ENCODE results near the gene PGLYRP3.
"Not testable (repeated sequence)": the region's sequence is repeated elsewhere in the genome, so short reads cannot be mapped to it uniquely, and the experiment has no call there.

PGLYRP3 gene

DNA sequence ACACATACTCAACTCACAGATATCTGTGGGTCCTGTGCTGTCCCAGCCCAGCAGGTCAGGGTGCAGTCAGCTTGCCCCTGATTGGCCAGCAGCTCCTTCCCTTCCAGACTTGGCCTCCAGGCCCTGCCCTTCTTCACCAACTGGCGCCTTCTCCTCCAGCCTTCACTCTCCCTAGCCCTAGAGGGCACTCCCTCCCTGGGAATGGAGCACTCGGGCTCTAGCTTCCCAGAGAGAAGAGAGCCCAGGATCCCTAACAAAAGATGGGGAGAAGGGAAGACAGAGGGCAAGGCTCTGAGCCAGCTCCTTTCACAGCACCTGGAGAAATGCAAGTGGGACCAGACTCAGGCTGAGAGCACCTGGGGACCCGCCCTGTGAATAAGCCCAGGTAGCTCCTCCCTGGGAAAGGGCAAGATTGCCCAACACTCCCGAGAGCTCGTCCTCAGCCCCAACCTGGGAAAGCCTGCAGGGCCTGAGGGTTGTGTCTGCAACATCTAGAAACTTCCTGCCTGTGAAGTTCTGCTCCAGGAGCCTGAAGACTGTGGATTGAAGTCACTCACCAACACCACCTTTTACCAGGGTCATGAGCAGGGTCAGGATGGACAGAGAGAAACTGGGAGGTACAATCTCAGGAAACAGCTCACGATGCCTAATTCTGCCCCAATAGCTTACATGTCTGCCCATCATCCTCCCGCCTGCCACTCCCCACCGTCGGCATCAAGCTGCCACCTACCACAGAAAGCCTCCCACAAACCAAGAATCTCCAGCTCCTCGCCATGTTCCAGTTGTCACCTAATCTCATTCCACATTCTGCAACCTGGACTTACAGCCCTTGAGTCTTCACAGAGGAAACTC is 36.0 kb upstream of the PGLYRP3 start, which contains the start of gene PGLYRP4:
Gene PGLYRP4, minus strand, starts transcription at position 331 of the 852 bp plus-strand sequence. CDS start 909 bp downstream, outside the sequence.
- no peak for DNase-seq (ENCODE audit: low spot score)

GRCh38 chr1:153347856-153348255 is 35.1 kb upstream of the PGLYRP3 start:
- DNase-seq (ENCODE audit: low spot score), result no peak

GRCh38 chr1:153347049-153347448 is 34.3 kb upstream of the PGLYRP3 start:
- DNase-seq (ENCODE audit: low spot score), result not testable (repeated sequence)

DNA sequence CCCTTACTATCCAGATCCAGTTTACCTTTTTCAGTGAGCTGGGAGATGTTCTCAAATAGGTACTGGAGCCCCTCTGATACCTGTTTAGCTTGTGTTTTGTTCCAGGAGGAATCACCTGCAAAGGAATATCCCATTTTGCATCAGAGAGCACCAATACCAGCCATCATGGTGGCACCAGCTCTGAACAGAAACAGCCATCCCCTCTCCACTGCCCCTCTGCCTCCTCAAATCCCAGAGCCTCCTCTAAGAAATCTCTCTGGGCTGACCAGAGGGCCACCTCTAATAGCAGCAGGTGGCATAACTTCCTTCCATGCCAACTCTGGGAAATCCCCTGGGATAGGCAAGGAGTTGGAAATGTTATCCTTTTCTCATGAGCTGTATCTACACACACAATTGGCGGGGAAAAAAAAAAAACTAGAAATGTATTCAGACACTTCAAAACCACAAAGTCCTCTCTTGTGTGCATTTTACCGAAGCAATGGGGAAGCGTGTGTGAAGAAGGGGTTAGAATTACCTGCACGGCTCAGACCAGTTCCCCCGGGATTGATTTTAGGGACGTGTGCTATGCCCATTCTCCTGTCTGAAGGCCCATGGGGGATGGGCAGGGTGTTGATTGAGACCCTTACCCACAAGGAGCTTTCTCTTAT is 33.4 kb upstream of the PGLYRP3 start:
- no peak for DNase-seq (ENCODE audit: low spot score)

- no peak for DNase-seq (ENCODE audit: low spot score)
These were observed 32.7 kb upstream of the PGLYRP3 start for GRCh38 chr1:153345187-153346076.

- no peak for DNase-seq (ENCODE audit: low spot score)
These were observed 31.9 kb upstream of the PGLYRP3 start for GRCh38 chr1:153344718-153345025.

GRCh38 chr1:153343811-153344717 is 31.3 kb upstream of the PGLYRP3 start:
- DNase-seq (ENCODE audit: low spot score), result no peak

DNA sequence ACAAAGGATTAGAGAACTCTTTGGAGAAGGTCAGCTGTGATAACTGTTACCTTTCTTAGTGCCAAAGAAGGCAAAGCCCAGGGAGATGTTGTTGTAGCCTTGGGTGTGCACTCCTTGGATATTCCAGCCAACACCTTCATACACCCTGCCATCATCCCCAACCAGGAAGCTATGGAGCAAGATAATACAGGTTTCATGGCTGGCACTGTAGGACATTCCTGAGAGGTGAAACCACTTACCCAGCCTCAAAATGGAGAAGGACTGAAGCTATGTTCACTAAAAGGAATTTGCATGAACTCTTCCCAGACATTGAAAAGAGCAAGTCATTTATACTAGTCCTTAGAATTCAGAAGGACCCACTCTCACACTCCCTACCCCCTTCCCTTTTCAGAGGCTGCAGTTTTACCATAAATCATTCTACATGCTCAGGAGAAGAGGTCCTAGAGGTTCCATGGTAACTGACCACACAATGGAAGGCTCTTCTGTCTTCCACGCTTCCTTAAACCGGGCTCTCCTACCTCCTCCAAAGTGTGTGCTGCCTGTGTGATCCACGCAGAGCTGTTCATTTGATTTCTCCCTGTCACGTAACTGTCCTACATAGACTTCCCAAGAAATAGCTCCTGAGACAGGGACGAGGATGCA is 30.4 kb upstream of the PGLYRP3 start:
- no peak for DNase-seq (ENCODE audit: low spot score)

- DNase-seq (ENCODE audit: low spot score), result no peak
These were observed 29.4 kb upstream of the PGLYRP3 start for GRCh38 chr1:153342178-153342577.

- no peak for DNase-seq (ENCODE audit: low spot score)
These were observed 28.7 kb upstream of the PGLYRP3 start for GRCh38 chr1:153341431-153341934.

- DNase-seq (ENCODE audit: low spot score), result no peak
These were observed 27.6 kb upstream of the PGLYRP3 start for GRCh38 chr1:153340356-153340755.

- DNase-seq (ENCODE audit: low spot score), result no peak
These were observed 27.1 kb upstream of the PGLYRP3 start for GRCh38 chr1:153339802-153340201.

DNA sequence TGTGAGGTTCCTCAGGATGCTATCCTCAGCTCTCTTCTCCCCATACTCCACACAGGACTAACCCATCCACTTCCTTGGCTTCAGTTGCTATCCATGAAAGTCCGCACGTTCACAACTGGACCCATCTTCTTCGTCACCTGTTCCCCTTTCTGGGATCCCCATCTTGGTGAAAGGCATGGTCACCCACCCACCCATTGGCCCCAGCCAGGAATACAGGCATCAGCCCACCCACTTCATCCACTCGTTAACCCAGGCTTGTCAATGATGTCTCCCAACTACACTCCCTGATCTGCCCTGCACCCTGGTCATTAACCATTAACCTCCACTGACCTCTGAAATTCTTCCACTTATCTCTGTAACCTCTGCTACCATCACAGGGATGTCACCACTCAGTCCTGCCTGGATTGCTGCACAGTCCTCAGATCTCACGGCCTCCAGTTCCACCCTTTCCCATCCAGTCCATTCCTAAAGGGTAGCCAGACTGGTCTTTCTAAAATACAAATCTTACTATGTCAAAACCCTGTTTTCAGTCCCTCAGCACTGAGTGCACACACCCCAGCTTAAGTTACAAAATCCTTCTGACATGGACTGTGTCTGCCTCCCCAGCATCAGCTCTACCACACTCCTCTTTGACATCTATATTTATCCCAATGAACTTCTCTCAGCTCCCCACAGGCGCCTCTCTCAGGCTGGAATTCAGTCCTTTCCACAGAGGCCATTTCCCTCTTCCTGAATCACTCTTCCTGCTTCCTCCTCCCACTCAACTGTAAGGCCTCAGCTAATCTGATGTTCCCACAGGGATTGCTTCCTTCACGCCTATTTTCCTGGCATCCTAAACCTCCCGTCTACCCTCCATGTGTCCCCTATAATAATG is 25.5 kb upstream of the PGLYRP3 start:
- no peak for DNase-seq (ENCODE audit: low spot score)

- DNase-seq (ENCODE audit: low spot score), result no peak
These were observed 23.9 kb upstream of the PGLYRP3 start for GRCh38 chr1:153336650-153337049.

DNA sequence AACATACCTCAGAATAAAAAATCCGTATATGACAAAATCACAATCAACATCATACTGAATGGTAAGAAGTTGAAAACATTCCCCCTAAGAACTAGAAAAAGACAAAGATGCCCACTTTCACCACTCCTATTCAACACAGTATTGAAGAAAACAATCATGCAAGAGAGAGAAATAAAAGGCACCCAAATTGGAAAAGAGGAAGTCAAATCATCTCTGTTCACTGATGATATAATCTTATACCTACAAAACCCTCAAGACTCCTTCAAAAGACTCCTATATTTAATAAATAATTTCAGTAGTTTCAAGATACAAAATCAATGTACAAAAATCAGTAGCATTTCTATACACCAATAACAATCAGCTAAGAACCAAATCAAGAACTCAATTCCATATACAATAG is 21.1 kb upstream of the PGLYRP3 start:
- DNase-seq (ENCODE audit: low spot score), result no peak

DNA sequence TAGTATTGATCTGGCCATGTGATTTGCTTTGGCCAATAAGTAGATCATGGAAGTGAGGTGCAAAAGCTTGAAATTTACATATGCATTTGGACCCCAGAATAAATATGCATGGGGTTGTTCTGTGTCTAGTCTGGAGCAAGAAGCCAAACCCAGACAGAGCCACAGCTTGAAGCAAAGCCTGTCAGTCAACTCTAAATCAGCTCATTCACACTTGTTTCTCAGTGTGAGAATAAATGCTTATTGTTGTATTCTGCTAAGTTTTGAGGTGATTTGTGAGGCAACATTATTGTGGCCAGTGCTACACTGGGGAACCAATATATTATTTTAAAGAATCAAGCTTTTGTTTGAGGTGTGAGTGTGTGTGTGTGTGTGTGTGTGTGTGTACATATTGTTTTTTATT is 12.2 kb upstream of the PGLYRP3 start:
- no peak for DNase-seq (ENCODE audit: low spot score)

GRCh38 chr1:153322568-153322967 is 9.8 kb upstream of the PGLYRP3 start:
- DNase-seq (ENCODE audit: low spot score), result no peak

DNA sequence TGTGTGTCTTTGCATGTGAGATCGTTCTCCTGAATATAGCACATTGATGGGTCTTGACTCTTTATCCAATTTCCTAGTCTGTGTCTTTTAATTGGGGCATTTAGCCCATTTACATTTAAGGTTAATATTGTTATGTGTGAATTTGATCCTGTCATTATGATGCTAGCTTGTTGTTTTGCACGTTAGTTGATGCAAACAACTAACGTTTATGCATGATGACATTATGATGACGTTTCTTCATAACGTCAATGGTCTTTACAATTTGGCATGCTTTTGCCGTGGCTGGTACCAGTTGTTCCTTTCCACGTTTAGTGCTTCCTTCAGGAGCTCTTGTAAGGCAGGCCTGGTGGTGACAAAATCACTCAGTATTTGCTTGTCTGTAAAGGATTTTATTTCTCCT is 5.4 kb upstream of the PGLYRP3 start:
- not testable (repeated sequence) for DNase-seq (ENCODE audit: low spot score)

DNA sequence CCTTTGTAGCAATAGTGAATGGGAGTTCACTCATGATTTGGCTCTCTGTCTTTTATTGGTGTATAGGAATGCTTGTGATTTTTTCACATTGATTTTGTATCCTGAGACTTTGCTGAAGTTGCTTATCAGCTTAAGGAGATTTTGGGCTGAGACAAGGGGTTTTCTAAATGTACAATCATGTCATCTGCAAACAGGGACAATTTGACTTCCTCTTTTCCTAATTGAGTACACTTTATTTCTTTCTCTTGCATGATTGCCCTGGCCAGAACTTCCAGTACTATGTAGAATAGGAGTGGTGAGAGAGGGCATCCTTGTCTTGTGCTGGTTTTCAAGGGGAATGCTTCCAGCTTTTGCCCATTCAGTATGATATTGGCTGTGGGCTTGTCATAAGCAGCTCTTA is 3.3 kb upstream of the PGLYRP3 start:
- DNase-seq (ENCODE audit: low spot score), result not testable (repeated sequence)

DNA sequence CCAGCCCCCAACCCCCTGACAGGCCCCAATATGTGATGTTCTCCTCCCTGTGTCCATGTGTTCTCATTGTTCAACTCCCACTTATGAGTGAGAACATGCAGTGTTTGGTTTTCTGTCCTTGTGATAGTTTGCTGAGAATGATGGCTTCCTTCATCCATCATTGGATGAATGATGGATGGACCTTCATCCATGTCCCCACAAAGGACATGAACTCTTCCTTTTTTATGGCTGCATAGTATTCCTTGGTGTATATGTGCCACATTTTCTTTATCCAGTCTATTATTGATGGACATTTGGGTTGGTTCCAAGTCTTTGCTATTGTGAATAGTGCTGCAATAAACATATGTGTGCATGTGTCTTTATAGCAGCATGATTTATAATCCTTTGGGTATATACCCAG is 1.6 kb upstream of the PGLYRP3 start:
- not testable (repeated sequence) for DNase-seq (ENCODE audit: low spot score)
